ENCODE results near the gene CDC14A.

GRCh38 chr1:100479620-100480338 lies 127.5 kb downstream of the CDC14A start:
- TF ChIP-seq CTCF (IDR thresholded peaks at IDR 0.05; ENCODE audit: low read length) (no peak), EZH2 (IDR thresholded peaks at IDR 0.05; ENCODE audit: borderline replicate concordance, low read length) (no peak)
